Measurements from ENCODE around the gene SORCS2. TPM values are rescaled to one million over a fixed set of nuclear protein-coding genes. Genes with fewer than 3 reads are reported as not detected.

Gene SORCS2
- total and polyA plus RNA-seq, 2 of the 4 experiments (the other 2 are of a cell fraction) = 0.36 to 0.62 TPM

DNA sequence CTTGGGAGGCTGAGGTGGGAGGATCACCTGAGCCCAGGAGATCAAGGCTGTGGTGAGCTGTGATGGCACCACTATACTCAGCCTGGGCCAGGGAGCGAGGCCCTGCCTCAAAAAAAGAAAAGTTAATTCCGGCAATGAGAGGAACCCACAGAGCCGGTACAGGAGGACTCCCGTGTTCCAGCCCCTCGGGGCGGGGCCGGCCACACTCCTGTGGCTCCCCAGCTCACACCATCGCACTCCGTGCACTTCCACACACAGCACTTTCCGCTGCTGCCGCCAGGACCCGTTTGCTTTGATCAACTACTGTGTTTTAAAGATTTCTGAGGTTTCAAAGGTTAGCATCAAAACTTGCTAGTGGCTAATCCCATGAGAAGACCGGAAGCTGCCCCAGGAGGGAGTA is 575.6 kb downstream of the SORCS2 start:
- Histone ChIP-seq H2AK5ac (ENCODE audit: low read depth, low read length) (no peak overlapping the region), H3K9me1 (ENCODE audit: insufficient read depth, low read length) (peaks cover 13% of the 10 kb centered on the region; the same call in 1 of the 2 replicates), H2AK9ac (replicated peaks; ENCODE audit: low read depth, low read length, poor library complexity) (no peak overlapping the region), H3K27ac (ENCODE audit: insufficient read depth, low read length) (no peak overlapping the region), H3K27me3 (ENCODE audit: control insufficient read depth, insufficient read depth, low read length) (no peaks in the 10 kb centered on the region), H2AFZ (replicated peaks; ENCODE audit: low read length, poor library complexity) (no peak overlapping the region), H3K23ac (ENCODE audit: low read depth, low read length) (no peak overlapping the region), H4K91ac (ENCODE audit: insufficient read depth, low read depth, low read length) (no peak overlapping the region), H2BK15ac (ENCODE audit: low read depth, low read length) (no peak overlapping the region), H3K4me2 (ENCODE audit: low read depth, low read length) (no peak overlapping the region), H3K56ac (ENCODE audit: extremely low read depth, insufficient read depth, low read length) (no peak overlapping the region), H4K5ac (ENCODE audit: low read depth, low read length) (no peak overlapping the region), H3K36me3 (ENCODE audit: control insufficient read depth, insufficient read depth, low read length) (peaks cover 93% of the 10 kb centered on the region), H2BK20ac (ENCODE audit: low read depth, low read length) (no peak overlapping the region), H3K9me3 (ENCODE audit: control insufficient read depth, insufficient read depth, low read length) (no peaks in the 10 kb centered on the region), H3K4me3 (ENCODE audit: insufficient read depth, low read depth, low read length) (no peak overlapping the region), H3K14ac (replicated peaks; ENCODE audit: low read depth, low read length) (no peak overlapping the region), H3K4ac (ENCODE audit: low read depth, low read length) (no peak overlapping the region), H2BK5ac (ENCODE audit: low read depth, low read length, poor library complexity, severe bottlenecking) (no peak overlapping the region), H3K9ac (ENCODE audit: low read depth, low read length) (no peak overlapping the region), H4K8ac (ENCODE audit: low read depth in 2 of 2, low read length in 2 of 2) (no peak overlapping the region), H3K4me1 (ENCODE audit: control insufficient read depth, insufficient read depth, low read length) (peaks cover 4% of the 10 kb centered on the region), H4K20me1 (ENCODE audit: insufficient read depth, low read length) (peaks cover 63% of the 10 kb centered on the region), H2BK120ac (ENCODE audit: low read depth, low read length) (no peak overlapping the region), H3K18ac (ENCODE audit: low read depth, low read length) (no peak overlapping the region), H3K79me1 (ENCODE audit: low read depth in 1 of 2, low read length in 2 of 2) (peaks cover 24 to 85% of the 10 kb centered on the region in 2 experiments)
- POLR2A ChIA-PET (ENCODE audit: unreplicated experiment) = no interaction called here
- TF ChIP-seq, protein P1, sequence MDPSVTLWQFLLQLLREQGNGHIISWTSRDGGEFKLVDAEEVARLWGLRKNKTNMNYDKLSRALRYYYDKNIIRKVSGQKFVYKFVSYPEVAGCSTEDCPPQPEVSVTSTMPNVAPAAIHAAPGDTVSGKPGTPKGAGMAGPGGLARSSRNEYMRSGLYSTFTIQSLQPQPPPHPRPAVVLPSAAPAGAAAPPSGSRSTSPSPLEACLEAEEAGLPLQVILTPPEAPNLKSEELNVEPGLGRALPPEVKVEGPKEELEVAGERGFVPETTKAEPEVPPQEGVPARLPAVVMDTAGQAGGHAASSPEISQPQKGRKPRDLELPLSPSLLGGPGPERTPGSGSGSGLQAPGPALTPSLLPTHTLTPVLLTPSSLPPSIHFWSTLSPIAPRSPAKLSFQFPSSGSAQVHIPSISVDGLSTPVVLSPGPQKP (IDR thresholded peaks at IDR 0.05; ENCODE audit: borderline replicate concordance, low read depth, low read length) = no peak
- TF ChIP-seq, protein P2, sequence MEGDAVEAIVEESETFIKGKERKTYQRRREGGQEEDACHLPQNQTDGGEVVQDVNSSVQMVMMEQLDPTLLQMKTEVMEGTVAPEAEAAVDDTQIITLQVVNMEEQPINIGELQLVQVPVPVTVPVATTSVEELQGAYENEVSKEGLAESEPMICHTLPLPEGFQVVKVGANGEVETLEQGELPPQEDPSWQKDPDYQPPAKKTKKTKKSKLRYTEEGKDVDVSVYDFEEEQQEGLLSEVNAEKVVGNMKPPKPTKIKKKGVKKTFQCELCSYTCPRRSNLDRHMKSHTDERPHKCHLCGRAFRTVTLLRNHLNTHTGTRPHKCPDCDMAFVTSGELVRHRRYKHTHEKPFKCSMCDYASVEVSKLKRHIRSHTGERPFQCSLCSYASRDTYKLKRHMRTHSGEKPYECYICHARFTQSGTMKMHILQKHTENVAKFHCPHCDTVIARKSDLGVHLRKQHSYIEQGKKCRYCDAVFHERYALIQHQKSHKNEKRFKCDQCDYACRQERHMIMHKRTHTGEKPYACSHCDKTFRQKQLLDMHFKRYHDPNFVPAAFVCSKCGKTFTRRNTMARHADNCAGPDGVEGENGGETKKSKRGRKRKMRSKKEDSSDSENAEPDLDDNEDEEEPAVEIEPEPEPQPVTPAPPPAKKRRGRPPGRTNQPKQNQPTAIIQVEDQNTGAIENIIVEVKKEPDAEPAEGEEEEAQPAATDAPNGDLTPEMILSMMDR (conservative IDR thresholded peaks at IDR 0.05; ENCODE audit: low read depth, low read length) = no peak
- TF ChIP-seq POLR2A (IDR thresholded peaks at IDR 0.05; ENCODE audit: low read depth, low read length) (no peak), FOS (IDR thresholded peaks at IDR 0.05; ENCODE audit: low read depth, low read length) (no peak), RAD21 (IDR thresholded peaks at IDR 0.05; ENCODE audit: low read length) (no peak), RFX5 (IDR thresholded peaks at IDR 0.05; ENCODE audit: low read depth, low read length) (no peak), CEBPB (IDR thresholded peaks at IDR 0.05; ENCODE audit: low read depth, low read length) (no peak), BHLHE40 (IDR thresholded peaks at IDR 0.05; ENCODE audit: low read depth, low read length) (no peak), MAZ (IDR thresholded peaks at IDR 0.05; ENCODE audit: borderline replicate concordance, low read depth, low read length) (no peak), CHD1 (IDR thresholded peaks at IDR 0.05; ENCODE audit: low read depth, low read length) (no peak)
- CTCF ChIA-PET = interaction anchor here (2.2 kb wide), 1 partner anchor 37 kb away, joined by 5 read pairs; no protein-coding TSS in a partner anchor
- BruUV-seq (replicated peaks) = no TSS peak
- 100% methylated on average over 2 of the region's 13 CpGs; no CpG with 5 or more reads in 1 of the 2 experiments for WGBS, 2 experiments (ENCODE audit: extremely low coverage in 2 of 2, insufficient read length in 1 of 2)
- no peak for DNase-seq
- no peak for ATAC-seq (ENCODE audit: low read depth)
- in situ Hi-C loops (cut with MboI; ENCODE audit: low sequenced_read_pairs) (loop anchor here (10.0 kb wide), 1 partner anchor 217 kb away; no protein-coding TSS in a partner anchor), dilution Hi-C loops (cut with HindIII; ENCODE audit: low sequenced_read_pairs, unreplicated experiment) (no loop called here), intact Hi-C loops (cut with micrococcal nuclease) (no loop called here)
